Measurements from ENCODE around the gene DEPDC7. TPM values are rescaled to one million over a fixed set of nuclear protein-coding genes. Genes with fewer than 3 reads are reported as not detected.

Gene DEPDC7
- total and polyA plus RNA-seq, 4 donors, result 7.1 to 64.8 (median 41.5) TPM

DNA sequence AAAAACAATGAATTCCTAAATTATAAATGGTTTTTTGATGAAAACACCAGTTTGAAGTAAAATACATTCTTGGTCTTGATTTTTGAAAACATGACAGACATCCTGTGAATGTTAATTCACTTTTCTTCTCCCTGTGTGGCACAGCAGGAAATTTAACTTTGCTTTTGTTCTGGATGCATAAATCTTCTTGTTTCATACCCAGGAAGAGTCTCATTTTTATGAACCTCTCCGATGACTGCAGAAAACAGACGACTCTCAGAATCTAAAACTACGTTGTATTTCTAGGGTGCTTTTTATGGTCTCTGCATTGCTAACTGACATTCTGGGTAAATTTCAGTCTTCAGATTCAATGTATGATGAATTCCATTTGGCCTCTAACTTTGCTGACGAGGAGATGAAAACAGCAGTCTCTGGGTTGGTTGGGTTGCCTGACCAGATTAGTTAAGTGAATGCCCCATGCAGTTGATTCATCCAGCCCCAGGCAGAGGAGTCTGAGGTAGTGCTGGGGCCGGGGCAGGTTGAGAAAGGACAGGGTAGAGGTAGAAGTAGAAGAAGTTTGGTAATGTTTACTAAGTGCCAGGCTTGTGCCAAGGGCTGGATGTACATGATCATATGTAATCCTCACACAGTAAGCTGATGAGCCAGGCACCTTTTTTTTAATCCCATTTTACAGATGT lies 43.8 kb downstream of the DEPDC7 start:
- no peak for TF ChIP-seq HNF4G (IDR thresholded peaks at IDR 0.05)
- TF ChIP-seq EGR1 (IDR thresholded peaks at IDR 0.05; ENCODE audit: low read depth in 2 of 2), result no peak
- TF ChIP-seq, protein P1, sequence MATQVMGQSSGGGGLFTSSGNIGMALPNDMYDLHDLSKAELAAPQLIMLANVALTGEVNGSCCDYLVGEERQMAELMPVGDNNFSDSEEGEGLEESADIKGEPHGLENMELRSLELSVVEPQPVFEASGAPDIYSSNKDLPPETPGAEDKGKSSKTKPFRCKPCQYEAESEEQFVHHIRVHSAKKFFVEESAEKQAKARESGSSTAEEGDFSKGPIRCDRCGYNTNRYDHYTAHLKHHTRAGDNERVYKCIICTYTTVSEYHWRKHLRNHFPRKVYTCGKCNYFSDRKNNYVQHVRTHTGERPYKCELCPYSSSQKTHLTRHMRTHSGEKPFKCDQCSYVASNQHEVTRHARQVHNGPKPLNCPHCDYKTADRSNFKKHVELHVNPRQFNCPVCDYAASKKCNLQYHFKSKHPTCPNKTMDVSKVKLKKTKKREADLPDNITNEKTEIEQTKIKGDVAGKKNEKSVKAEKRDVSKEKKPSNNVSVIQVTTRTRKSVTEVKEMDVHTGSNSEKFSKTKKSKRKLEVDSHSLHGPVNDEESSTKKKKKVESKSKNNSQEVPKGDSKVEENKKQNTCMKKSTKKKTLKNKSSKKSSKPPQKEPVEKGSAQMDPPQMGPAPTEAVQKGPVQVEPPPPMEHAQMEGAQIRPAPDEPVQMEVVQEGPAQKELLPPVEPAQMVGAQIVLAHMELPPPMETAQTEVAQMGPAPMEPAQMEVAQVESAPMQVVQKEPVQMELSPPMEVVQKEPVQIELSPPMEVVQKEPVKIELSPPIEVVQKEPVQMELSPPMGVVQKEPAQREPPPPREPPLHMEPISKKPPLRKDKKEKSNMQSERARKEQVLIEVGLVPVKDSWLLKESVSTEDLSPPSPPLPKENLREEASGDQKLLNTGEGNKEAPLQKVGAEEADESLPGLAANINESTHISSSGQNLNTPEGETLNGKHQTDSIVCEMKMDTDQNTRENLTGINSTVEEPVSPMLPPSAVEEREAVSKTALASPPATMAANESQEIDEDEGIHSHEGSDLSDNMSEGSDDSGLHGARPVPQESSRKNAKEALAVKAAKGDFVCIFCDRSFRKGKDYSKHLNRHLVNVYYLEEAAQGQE (IDR thresholded peaks at IDR 0.05), result no peak
- no peak for TF ChIP-seq RAD21 (IDR thresholded peaks at IDR 0.05)
- TF ChIP-seq, protein P2, sequence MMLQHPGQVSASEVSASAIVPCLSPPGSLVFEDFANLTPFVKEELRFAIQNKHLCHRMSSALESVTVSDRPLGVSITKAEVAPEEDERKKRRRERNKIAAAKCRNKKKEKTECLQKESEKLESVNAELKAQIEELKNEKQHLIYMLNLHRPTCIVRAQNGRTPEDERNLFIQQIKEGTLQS (IDR thresholded peaks at IDR 0.05), result no peak
- TF ChIP-seq FOXA1 (IDR thresholded peaks at IDR 0.05), result no peak
- TF ChIP-seq JUND (IDR thresholded peaks at IDR 0.05), result no peak
- no peak for TF ChIP-seq TAF1 (conservative IDR thresholded peaks at IDR 0.05)
- no peak for TF ChIP-seq MAX (IDR thresholded peaks at IDR 0.05)
- no peak for TF ChIP-seq ZBTB33 (IDR thresholded peaks at IDR 0.05)
- no peak for TF ChIP-seq GABPA (IDR thresholded peaks at IDR 0.05 in 1 of 2, conservative IDR thresholded peaks at IDR 0.05 in 1 of 2)
- Histone ChIP-seq H3K4me1 (ENCODE audit: control insufficient read depth in 4 of 4, insufficient read depth in 4 of 4, low read length in 3 of 4) (peaks cover 6 to 19% (median 8%) of the 10 kb centered on the region in 4 donors), H3K9ac (ENCODE audit: low read depth in 1 of 2, low read length in 2 of 2) (no peak overlapping the region), H3K27ac (ENCODE audit: low read depth in 1 of 2, low read length in 2 of 2) (peak overlapping the region in 1 of 2 donors; percentile 11), H3K36me3 (ENCODE audit: control insufficient read depth in 4 of 4, insufficient read depth in 3 of 4, low read depth in 1 of 4, low read length in 3 of 4) (peaks cover 0 to 6% (median 0%) of the 10 kb centered on the region in 4 donors), H3K9me3 (ENCODE audit: control insufficient read depth in 4 of 4, low read length in 3 of 4) (no peaks in the 10 kb centered on the region), H3K4me3 (ENCODE audit: low read depth in 1 of 3, low read length in 3 of 3) (no peak overlapping the region), H3K27me3 (ENCODE audit: control insufficient read depth in 4 of 4, insufficient read depth in 4 of 4, low read length in 3 of 4) (no peaks in the 10 kb centered on the region)
- WGBS, result 91% methylated on average over 5 of the region's 5 CpGs
- DNase-seq (ENCODE audit: low spot score), result no peak

GRCh38 chr11:33060271-33060670 lies 44.6 kb downstream of the DEPDC7 start:
- Histone ChIP-seq H3K27me3 (ENCODE audit: control insufficient read depth in 4 of 4, insufficient read depth in 4 of 4, low read length in 3 of 4) (no peaks in the 10 kb centered on the region), H3K9ac (ENCODE audit: low read depth in 1 of 2, low read length in 2 of 2) (no peak overlapping the region), H3K4me1 (ENCODE audit: control insufficient read depth in 4 of 4, insufficient read depth in 4 of 4, low read length in 3 of 4) (peaks cover 7 to 26% (median 11%) of the 10 kb centered on the region in 4 donors), H3K9me3 (ENCODE audit: control insufficient read depth in 4 of 4, low read length in 3 of 4) (no peaks in the 10 kb centered on the region), H3K4me3 (ENCODE audit: low read depth in 1 of 3, low read length in 3 of 3) (no peak overlapping the region), H3K27ac (ENCODE audit: low read depth in 1 of 2, low read length in 2 of 2) (peak overlapping the region in 1 of 2 donors; percentile 11), H3K36me3 (ENCODE audit: control insufficient read depth in 4 of 4, insufficient read depth in 3 of 4, low read depth in 1 of 4, low read length in 3 of 4) (peaks cover 0 to 4% (median 0%) of the 10 kb centered on the region in 4 donors)
- DNase-seq (ENCODE audit: low spot score), result no peak
- WGBS, result 93% methylated on average over 3 of the region's 3 CpGs
- TF ChIP-seq EGR1 (IDR thresholded peaks at IDR 0.05; ENCODE audit: low read depth in 2 of 2), result no peak
- no peak for TF ChIP-seq NR2F2 (IDR thresholded peaks at IDR 0.05)
- TF ChIP-seq HNF4A (conservative IDR thresholded peaks at IDR 0.05), result no peak
- no peak for TF ChIP-seq TAF1 (conservative IDR thresholded peaks at IDR 0.05)
- no peak for TF ChIP-seq FOXA2 (IDR thresholded peaks at IDR 0.05)
- no peak for TF ChIP-seq HNF4G (IDR thresholded peaks at IDR 0.05)
- no peak for TF ChIP-seq SP1 (IDR thresholded peaks at IDR 0.05)
- TF ChIP-seq RAD21 (IDR thresholded peaks at IDR 0.05), result no peak
- TF ChIP-seq, protein P1 (IDR thresholded peaks at IDR 0.05), result no peak
- TF ChIP-seq FOXA1 (IDR thresholded peaks at IDR 0.05), result no peak
- no peak for TF ChIP-seq JUND (IDR thresholded peaks at IDR 0.05)
- no peak for TF ChIP-seq MAX (IDR thresholded peaks at IDR 0.05)
- TF ChIP-seq GABPA (IDR thresholded peaks at IDR 0.05 in 1 of 2, conservative IDR thresholded peaks at IDR 0.05 in 1 of 2), result no peak
- TF ChIP-seq, protein P2 (IDR thresholded peaks at IDR 0.05), result no peak

All from liver (tissue), 9 donors.